Sigmoid colon (tissue), 4 donors: Measurements from ENCODE around the gene RAB20.

Experiments used
- EP300 ChIP-seq, 4 donors: sonication (generic); formaldehyde crosslinking; IDR thresholded peaks; one replicate each; pipeline ENCODE4 v1.6.1; 2017; ENCODE audit warnings: antibody characterized with exemption in 4 of 4
- POLR2AphosphoS5 ChIP-seq, 4 donors: sonication (generic); formaldehyde crosslinking; IDR thresholded peaks; one replicate each; pipeline ENCODE4 v1.6.1; 2017; ENCODE audit warnings: antibody characterized with exemption in 4 of 4
- TF ChIP-seq, protein P1 (sequence below), 4 experiments: fragments of 450-650 bp in 3 of 4; fragments of 200-600 bp in 1 of 4; IDR thresholded peaks; one replicate each; pipeline ENCODE4 v1.5.1; 2016 to 2019; ENCODE audit warnings: antibody characterized with exemption in 4 of 4, mild to moderate bottlenecking in 3 of 4, moderate library complexity in 2 of 4

DNA sequence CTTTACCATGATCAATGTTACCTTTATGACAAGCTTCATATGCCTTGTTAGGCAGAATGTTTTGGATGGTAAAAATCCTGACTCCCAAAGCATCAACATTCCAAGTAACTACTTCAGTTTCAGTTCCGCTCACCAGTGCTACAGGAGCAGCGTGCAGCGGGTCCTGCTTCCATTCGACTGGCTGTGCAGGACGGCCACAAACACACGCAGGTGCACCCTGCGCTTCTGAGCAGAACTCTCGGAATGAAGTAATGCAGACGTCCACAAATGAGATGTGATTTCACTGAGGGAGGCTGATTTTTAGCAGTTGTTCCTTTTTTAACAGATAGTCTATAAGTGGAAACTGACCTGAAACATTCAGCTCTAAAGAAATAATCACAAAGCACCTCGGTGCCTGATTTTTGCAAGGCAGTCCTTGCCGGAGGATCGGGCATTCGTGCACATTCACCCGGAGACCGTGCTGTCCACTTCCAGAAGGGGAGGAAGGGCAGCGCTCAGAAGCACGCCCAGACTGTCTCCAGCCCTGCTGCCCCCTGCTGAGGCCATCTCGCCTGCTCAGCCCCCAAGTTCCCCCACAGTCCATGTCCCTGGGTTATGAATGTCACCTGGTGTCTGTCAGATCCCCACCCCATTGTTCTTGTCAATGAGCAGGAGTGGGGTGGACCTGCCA is 85.8 kb downstream of the RAB20 start:
- TF ChIP-seq EP300 (IDR thresholded peaks at IDR 0.05) (no peak), POLR2AphosphoS5 (IDR thresholded peaks at IDR 0.05) (no peak)
- TF ChIP-seq, protein P1, sequence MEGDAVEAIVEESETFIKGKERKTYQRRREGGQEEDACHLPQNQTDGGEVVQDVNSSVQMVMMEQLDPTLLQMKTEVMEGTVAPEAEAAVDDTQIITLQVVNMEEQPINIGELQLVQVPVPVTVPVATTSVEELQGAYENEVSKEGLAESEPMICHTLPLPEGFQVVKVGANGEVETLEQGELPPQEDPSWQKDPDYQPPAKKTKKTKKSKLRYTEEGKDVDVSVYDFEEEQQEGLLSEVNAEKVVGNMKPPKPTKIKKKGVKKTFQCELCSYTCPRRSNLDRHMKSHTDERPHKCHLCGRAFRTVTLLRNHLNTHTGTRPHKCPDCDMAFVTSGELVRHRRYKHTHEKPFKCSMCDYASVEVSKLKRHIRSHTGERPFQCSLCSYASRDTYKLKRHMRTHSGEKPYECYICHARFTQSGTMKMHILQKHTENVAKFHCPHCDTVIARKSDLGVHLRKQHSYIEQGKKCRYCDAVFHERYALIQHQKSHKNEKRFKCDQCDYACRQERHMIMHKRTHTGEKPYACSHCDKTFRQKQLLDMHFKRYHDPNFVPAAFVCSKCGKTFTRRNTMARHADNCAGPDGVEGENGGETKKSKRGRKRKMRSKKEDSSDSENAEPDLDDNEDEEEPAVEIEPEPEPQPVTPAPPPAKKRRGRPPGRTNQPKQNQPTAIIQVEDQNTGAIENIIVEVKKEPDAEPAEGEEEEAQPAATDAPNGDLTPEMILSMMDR (IDR thresholded peaks at IDR 0.05), result no peak
